Neural cell (in vitro differentiated cells): ENCODE data around the gene UHRF1.

ENCODE experiments used
- EP300 ChIP-seq: fragments of 450-650 bp; conservative IDR thresholded peaks from 2 replicates; pipeline ENCODE4 v1.6.1; 2014; ENCODE audit warnings: antibody characterized with exemption, mild to moderate bottlenecking, moderate library complexity; ENCODE audit not compliant: poor library complexity, severe bottlenecking
- EZH2 ChIP-seq: fragments of 200-600, 300-800 bp; shearing (Covaris generic), sonication (generic); IDR thresholded peaks from 2 replicates; pipeline ENCODE4 v1.6.1; 2014; ENCODE audit warnings: antibody characterized with exemption, low read length, borderline replicate concordance, mild to moderate bottlenecking; ENCODE audit not compliant: insufficient read depth, poor library complexity, severe bottlenecking
- POLR2AphosphoS5 ChIP-seq: IDR thresholded peaks from 2 replicates; pipeline ENCODE4 v1.6.1; 2012
- SMC3 ChIP-seq: fragments of 450-650 bp; conservative IDR thresholded peaks from 2 replicates; pipeline ENCODE4 v1.6.1; 2014; ENCODE audit warnings: antibody characterized with exemption, mild to moderate bottlenecking, moderate library complexity; ENCODE audit not compliant: poor library complexity
- TF ChIP-seq, protein P1 (sequence below): fragments of 450-650 bp; IDR thresholded peaks from 2 replicates; pipeline ENCODE4 v1.5.1; 2014; ENCODE audit warnings: antibody characterized with exemption, mild to moderate bottlenecking, moderate library complexity; ENCODE audit not compliant: poor library complexity, severe bottlenecking

DNA sequence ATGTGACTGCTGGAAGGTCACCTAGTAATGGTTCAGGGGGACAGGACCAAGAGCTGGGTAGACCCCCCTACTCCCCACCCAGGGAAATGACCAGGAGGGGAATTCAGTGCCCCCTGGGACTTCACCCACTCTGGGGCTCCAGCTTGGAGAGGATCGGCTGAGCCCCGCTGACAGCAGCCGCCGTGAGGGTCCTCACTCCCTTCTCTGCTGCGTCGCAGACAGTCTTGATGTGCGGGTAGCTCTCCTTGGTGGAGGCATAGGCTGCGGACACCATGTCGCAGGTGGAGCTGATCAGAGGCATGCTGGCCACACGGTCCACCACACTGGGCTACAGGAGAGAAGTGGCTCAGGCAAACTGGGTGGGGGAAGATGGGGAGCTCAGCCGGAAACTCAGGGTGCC, 49.6 kb upstream of the UHRF1 start:
- no peak for TF ChIP-seq EZH2
- TF ChIP-seq, protein P1, sequence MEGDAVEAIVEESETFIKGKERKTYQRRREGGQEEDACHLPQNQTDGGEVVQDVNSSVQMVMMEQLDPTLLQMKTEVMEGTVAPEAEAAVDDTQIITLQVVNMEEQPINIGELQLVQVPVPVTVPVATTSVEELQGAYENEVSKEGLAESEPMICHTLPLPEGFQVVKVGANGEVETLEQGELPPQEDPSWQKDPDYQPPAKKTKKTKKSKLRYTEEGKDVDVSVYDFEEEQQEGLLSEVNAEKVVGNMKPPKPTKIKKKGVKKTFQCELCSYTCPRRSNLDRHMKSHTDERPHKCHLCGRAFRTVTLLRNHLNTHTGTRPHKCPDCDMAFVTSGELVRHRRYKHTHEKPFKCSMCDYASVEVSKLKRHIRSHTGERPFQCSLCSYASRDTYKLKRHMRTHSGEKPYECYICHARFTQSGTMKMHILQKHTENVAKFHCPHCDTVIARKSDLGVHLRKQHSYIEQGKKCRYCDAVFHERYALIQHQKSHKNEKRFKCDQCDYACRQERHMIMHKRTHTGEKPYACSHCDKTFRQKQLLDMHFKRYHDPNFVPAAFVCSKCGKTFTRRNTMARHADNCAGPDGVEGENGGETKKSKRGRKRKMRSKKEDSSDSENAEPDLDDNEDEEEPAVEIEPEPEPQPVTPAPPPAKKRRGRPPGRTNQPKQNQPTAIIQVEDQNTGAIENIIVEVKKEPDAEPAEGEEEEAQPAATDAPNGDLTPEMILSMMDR = no peak
- no peak for TF ChIP-seq SMC3
- TF ChIP-seq POLR2AphosphoS5 = no peak
- TF ChIP-seq EP300 = no peak
